GM23338 (cell line): ENCODE measurements around the gene ERC2. TPM values are rescaled to one million over a fixed set of nuclear protein-coding genes. Genes with fewer than 3 reads are reported as not detected.

Experiments used
- ATAC-seq: fragments of 200-7000 bp; cut with Tn5 transposase; 3 replicates; pipeline ENCODE4 v1.9.1; 2020
- DNase-seq: peaks from one replicate; pipeline ENCODE4 v3.0.0-alpha.2; 2015; ENCODE audit warnings: low spot score
- H2AFZ ChIP-seq: fragments of 200-600 bp; sonication (generic); 2 replicates; pipeline ENCODE4 v1.8.0; 2016; ENCODE audit warnings: antibody characterized with exemption, mild to moderate bottlenecking, moderate library complexity
- H3F3A ChIP-seq: fragments of 200-600 bp; sonication (generic); replicated peaks from 2 replicates; pipeline ENCODE4 v1.8.0; 2017; ENCODE audit warnings: antibody characterized with exemption, mixed run types, low read depth
- H3K27ac ChIP-seq: fragments of 200-600 bp; sonication (generic); 2 replicates; pipeline ENCODE4 v1.6.1; 2016; ENCODE audit warnings: low read depth
- H3K27me3 ChIP-seq: fragments of 200-600 bp; sonication (generic); 2 replicates; pipeline ENCODE4 v1.8.0; 2016; ENCODE audit warnings: mild to moderate bottlenecking, mixed run types, moderate library complexity; ENCODE audit not compliant: insufficient read depth
- H3K36me3 ChIP-seq: fragments of 200-600 bp; sonication (generic); 2 replicates; pipeline ENCODE4 v1.8.0; 2016; ENCODE audit warnings: mild to moderate bottlenecking; ENCODE audit not compliant: insufficient read depth
- H3K4me1 ChIP-seq: fragments of 200-600 bp; sonication (generic); 2 replicates; pipeline ENCODE4 v1.8.0; 2016; ENCODE audit warnings: mild to moderate bottlenecking, moderate library complexity; ENCODE audit not compliant: insufficient read depth
- H3K4me2 ChIP-seq: fragments of 200-600 bp; sonication (generic); 2 replicates; pipeline ENCODE4 v1.7.1; 2017; ENCODE audit warnings: mixed run types
- H3K4me3 ChIP-seq: fragments of 200-600 bp; sonication (generic); 2 replicates; pipeline ENCODE4 v1.6.1; 2016; ENCODE audit warnings: mixed run types
- H3K79me2 ChIP-seq: fragments of 200-600 bp; sonication (generic); replicated peaks from 2 replicates; pipeline ENCODE4 v1.8.0; 2017; ENCODE audit warnings: mild to moderate bottlenecking; ENCODE audit not compliant: insufficient read depth
- H3K9me2 ChIP-seq: fragments of 200-600 bp; sonication (generic); 2 replicates; pipeline ENCODE4 v1.8.0; 2017; ENCODE audit not compliant: insufficient read depth
- H4K20me1 ChIP-seq: fragments of 200-600 bp; sonication (generic); replicated peaks from 2 replicates; pipeline ENCODE4 v1.8.0; 2017; ENCODE audit warnings: mild to moderate bottlenecking; ENCODE audit not compliant: insufficient read depth
- H3K27ac Mint-ChIP-seq: 2 replicates; pipeline ENCODE4 v1.8.0; 2020; ENCODE audit warnings: inconsistent platforms, mild to moderate bottlenecking, moderate library complexity, mixed read lengths
- H3K27me3 Mint-ChIP-seq: 3 replicates; pipeline ENCODE4 v1.8.0; 2022; ENCODE audit warnings: low read depth, mild to moderate bottlenecking, moderate library complexity, mixed read lengths, inconsistent platforms; ENCODE audit not compliant: insufficient read depth, poor library complexity
- H3K36me3 Mint-ChIP-seq: 3 replicates; pipeline ENCODE4 v1.8.0; 2021; ENCODE audit warnings: low read depth, mild to moderate bottlenecking, inconsistent platforms, moderate library complexity, mixed read lengths
- H3K4me1 Mint-ChIP-seq: 3 replicates; pipeline ENCODE4 v1.8.0; 2020; ENCODE audit warnings: mild to moderate bottlenecking, inconsistent platforms, mixed read lengths
- H3K4me3 Mint-ChIP-seq: 3 replicates; pipeline ENCODE4 v1.8.0; 2021; ENCODE audit warnings: moderate library complexity, mild to moderate bottlenecking, inconsistent platforms, mixed read lengths
- H3K9me3 Mint-ChIP-seq: 3 replicates; pipeline ENCODE4 v1.8.0; 2020; ENCODE audit warnings: moderate library complexity, mild to moderate bottlenecking, inconsistent platforms, mixed read lengths
- CREB1 ChIP-seq: fragments of 250-450 bp; sonication (Bioruptor Pico); IDR thresholded peaks from 2 replicates; pipeline ENCODE4 v1.5.0; 2020; ENCODE audit warnings: low read depth, mild to moderate bottlenecking, moderate library complexity
- CTCF ChIP-seq, 2 experiments: fragments of 200-600 bp in 1 of 2; sonication (generic) in 1 of 2; conservative IDR thresholded peaks; 2 replicates each; pipeline versions ENCODE4 v1.5.1 to v1.6.1; 2016 to 2017; ENCODE audit warnings: antibody characterized with exemption in 2 of 2, low read depth in 2 of 2, mild to moderate bottlenecking in 2 of 2, moderate library complexity in 1 of 2
- EZH2 ChIP-seq: fragments of 200-600 bp; sonication (generic); IDR thresholded peaks from one replicate; pipeline ENCODE4 v1.8.0; 2017; ENCODE audit warnings: antibody characterized with exemption, mild to moderate bottlenecking, low read depth; ENCODE audit not compliant: unreplicated experiment
- EZH2phosphoT487 ChIP-seq: fragments of 200-600 bp; sonication (generic); IDR thresholded peaks from one replicate; pipeline ENCODE4 v1.8.1; 2018; ENCODE audit warnings: antibody characterized with exemption; ENCODE audit not compliant: unreplicated experiment
- JUNB ChIP-seq: IDR thresholded peaks from one replicate; pipeline ENCODE4 v1.6.1; 2016; ENCODE audit warnings: antibody characterized with exemption; ENCODE audit not compliant: unreplicated experiment
- NANOG ChIP-seq: IDR thresholded peaks from 2 replicates; pipeline ENCODE4 v1.6.1; 2016; ENCODE audit warnings: antibody characterized with exemption, borderline replicate concordance
- STAT1 ChIP-seq: IDR thresholded peaks from one replicate; pipeline ENCODE4 v1.6.1; 2016; ENCODE audit warnings: antibody characterized with exemption; ENCODE audit not compliant: unreplicated experiment
- ZNF114 ChIP-seq: fragments of 250-450 bp; sonication (Bioruptor Pico); IDR thresholded peaks from 2 replicates; pipeline ENCODE4 v1.5.0; 2020; ENCODE audit warnings: mild to moderate bottlenecking, moderate library complexity
- ZNF331 ChIP-seq: fragments of 250-450 bp; sonication (Bioruptor Pico); IDR thresholded peaks from 2 replicates; pipeline ENCODE4 v1.5.0; 2020; ENCODE audit warnings: low read depth, mild to moderate bottlenecking, moderate library complexity
- polyA plus RNA-seq: library from polyadenylated mRNA; unstranded; fragments of >200 nt; fragmentation: Nextera tagmentation; extraction: Ambion mirVana; gene quantifications from 2 replicates; pipeline ENCODE4 v1.2.1, GENCODE V29; 2016
- total RNA-seq: library from RNA; depleted of rRNA; stranded (reverse); fragments of >200 nt; shearing (Covaris generic); gene quantifications from 2 replicates; pipeline ENCODE4 v1.2.3, GENCODE V29; 2014
- TF ChIP-seq, protein P1 (sequence below): IDR thresholded peaks from one replicate; pipeline ENCODE4 v1.6.1; 2018; ENCODE audit warnings: antibody characterized with exemption; ENCODE audit not compliant: unreplicated experiment
- TF ChIP-seq, protein P2 (sequence below): IDR thresholded peaks from 2 replicates; pipeline ENCODE4 v1.6.1; 2016; ENCODE audit warnings: antibody characterized with exemption

Gene ERC2
- total and polyA plus RNA-seq, 2 experiments from 2014 or later = 11.8 to 13.7 TPM

GRCh38 chr3:56322862-56323261, 145.4 kb downstream of the ERC2 start:
- Histone ChIP-seq H3K4me1 (peaks cover 18% of the 10 kb centered on the region; the same call in 1 of the 2 replicates), H4K20me1 (no peaks in the 10 kb centered on the region; the same call in 1 of the 2 replicates), H3K4me3 (no peak overlapping the region), H3K79me2 (no peaks in the 10 kb centered on the region), H3K9me2 (no peaks in the 10 kb centered on the region), H3F3A (no peaks in the 10 kb centered on the region), H3K36me3 (no peaks in the 10 kb centered on the region), H3K27me3 (no peaks in the 10 kb centered on the region), H3K4me2 (no peak overlapping the region), H3K27ac (no peak overlapping the region), H2AFZ (no peak overlapping the region)
- Mint-ChIP-seq H3K27ac (no peak overlapping the region), H3K9me3 (no peaks in the 10 kb centered on the region), H3K27me3 (peaks cover 7% of the 10 kb centered on the region), H3K4me1 (peaks cover 29% of the 10 kb centered on the region), H3K36me3 (no peaks in the 10 kb centered on the region), H3K4me3 (no peak overlapping the region)
- DNase-seq (no peak), ATAC-seq (no peak)
- no peak for TF ChIP-seq ZNF331 (CRISPR knock-in tag)
- TF ChIP-seq, protein P1, sequence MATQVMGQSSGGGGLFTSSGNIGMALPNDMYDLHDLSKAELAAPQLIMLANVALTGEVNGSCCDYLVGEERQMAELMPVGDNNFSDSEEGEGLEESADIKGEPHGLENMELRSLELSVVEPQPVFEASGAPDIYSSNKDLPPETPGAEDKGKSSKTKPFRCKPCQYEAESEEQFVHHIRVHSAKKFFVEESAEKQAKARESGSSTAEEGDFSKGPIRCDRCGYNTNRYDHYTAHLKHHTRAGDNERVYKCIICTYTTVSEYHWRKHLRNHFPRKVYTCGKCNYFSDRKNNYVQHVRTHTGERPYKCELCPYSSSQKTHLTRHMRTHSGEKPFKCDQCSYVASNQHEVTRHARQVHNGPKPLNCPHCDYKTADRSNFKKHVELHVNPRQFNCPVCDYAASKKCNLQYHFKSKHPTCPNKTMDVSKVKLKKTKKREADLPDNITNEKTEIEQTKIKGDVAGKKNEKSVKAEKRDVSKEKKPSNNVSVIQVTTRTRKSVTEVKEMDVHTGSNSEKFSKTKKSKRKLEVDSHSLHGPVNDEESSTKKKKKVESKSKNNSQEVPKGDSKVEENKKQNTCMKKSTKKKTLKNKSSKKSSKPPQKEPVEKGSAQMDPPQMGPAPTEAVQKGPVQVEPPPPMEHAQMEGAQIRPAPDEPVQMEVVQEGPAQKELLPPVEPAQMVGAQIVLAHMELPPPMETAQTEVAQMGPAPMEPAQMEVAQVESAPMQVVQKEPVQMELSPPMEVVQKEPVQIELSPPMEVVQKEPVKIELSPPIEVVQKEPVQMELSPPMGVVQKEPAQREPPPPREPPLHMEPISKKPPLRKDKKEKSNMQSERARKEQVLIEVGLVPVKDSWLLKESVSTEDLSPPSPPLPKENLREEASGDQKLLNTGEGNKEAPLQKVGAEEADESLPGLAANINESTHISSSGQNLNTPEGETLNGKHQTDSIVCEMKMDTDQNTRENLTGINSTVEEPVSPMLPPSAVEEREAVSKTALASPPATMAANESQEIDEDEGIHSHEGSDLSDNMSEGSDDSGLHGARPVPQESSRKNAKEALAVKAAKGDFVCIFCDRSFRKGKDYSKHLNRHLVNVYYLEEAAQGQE = no peak
- TF ChIP-seq STAT1 = no peak
- TF ChIP-seq NANOG = no peak
- TF ChIP-seq CREB1 (CRISPR knock-in tag) = no peak
- no peak for TF ChIP-seq ZNF114 (CRISPR knock-in tag)
- TF ChIP-seq, protein P2, sequence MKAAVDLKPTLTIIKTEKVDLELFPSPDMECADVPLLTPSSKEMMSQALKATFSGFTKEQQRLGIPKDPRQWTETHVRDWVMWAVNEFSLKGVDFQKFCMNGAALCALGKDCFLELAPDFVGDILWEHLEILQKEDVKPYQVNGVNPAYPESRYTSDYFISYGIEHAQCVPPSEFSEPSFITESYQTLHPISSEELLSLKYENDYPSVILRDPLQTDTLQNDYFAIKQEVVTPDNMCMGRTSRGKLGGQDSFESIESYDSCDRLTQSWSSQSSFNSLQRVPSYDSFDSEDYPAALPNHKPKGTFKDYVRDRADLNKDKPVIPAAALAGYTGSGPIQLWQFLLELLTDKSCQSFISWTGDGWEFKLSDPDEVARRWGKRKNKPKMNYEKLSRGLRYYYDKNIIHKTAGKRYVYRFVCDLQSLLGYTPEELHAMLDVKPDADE = no peak
- TF ChIP-seq EZH2 = no peak

DNA sequence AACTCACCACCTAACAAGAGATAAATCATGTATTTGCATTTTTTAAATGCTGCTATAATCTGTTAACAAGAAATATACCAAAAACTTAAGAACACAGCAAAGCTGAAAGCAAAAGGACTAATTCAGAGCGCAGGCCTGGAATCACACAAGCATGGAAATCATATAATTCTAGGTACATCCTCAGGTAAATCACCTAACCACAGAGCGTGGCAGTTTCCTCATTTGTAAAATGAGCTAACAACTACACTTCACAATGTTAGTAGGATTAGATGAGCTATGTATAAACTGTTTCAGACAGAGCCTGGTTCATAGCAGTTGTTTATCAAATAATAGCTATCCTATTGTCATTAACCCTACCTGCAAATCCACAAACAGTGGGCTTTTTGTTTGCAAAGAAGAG, 146.4 kb downstream of the ERC2 start:
- H3K36me3 ChIP-seq = no peaks in the 10 kb centered on the region
- no peak for TF ChIP-seq EZH2phosphoT487
- TF ChIP-seq ZNF331 (CRISPR knock-in tag) = no peak
- TF ChIP-seq CTCF (conservative IDR thresholded peaks at IDR 0.05; ENCODE audit: low read depth in 2 of 2) = no peak
- no peak for TF ChIP-seq NANOG
- no peak for TF ChIP-seq STAT1
- TF ChIP-seq, protein P1 = no peak
- TF ChIP-seq EZH2 = no peak
- TF ChIP-seq JUNB = no peak
- TF ChIP-seq, protein P2 = no peak

More for the DNA sequence above, 146.4 kb downstream of the ERC2 start:
- Mint-ChIP-seq H3K36me3 (no peaks in the 10 kb centered on the region), H3K27me3 (peaks cover 2% of the 10 kb centered on the region), H3K4me3 (no peak overlapping the region), H3K4me1 (peaks cover 32% of the 10 kb centered on the region), H3K27ac (no peak overlapping the region), H3K9me3 (no peaks in the 10 kb centered on the region)
- ATAC-seq (no peak), DNase-seq (no peak)
- H3K27me3 ChIP-seq = no peaks in the 10 kb centered on the region
- H3K79me2 ChIP-seq = no peaks in the 10 kb centered on the region
- H3F3A ChIP-seq = no peaks in the 10 kb centered on the region
- no peak overlapping the region for H3K4me2 ChIP-seq
- H3K9me2 ChIP-seq = no peaks in the 10 kb centered on the region
- no peaks in the 10 kb centered on the region; the same call in 1 of the 2 replicates for H4K20me1 ChIP-seq
- no peak overlapping the region for H3K27ac ChIP-seq
- H2AFZ ChIP-seq = no peak overlapping the region
- no peak overlapping the region for H3K4me3 ChIP-seq
- H3K4me1 ChIP-seq = peaks cover 18% of the 10 kb centered on the region; the same call in 1 of the 2 replicates
